ENCODE data around the gene FCMR. TPM values are rescaled to one million over a fixed set of nuclear protein-coding genes. Genes with fewer than 3 reads are reported as not detected.
A peak's percentile ranks its signal among the peaks of the same experiment; 100 is the strongest.

Gene FCMR
- polyA plus RNA-seq, 3 donors = 1.9 to 3.0 (median 2.2) TPM

- H2AFZ ChIP-seq (ENCODE audit: insufficient read depth, low read depth, low read length, poor library complexity, severe bottlenecking) = no peak overlapping the region
- no peak overlapping the region for H3K4me2 ChIP-seq (replicated peaks; ENCODE audit: extremely low read depth, low read length, poor library complexity, severe bottlenecking)
- WGBS (ENCODE audit: insufficient coverage) = no CpG with 5 or more reads among the region's 2 CpGs
- peaks cover 5% of the 10 kb centered on the region for H3K4me1 Mint-ChIP-seq
- H3K79me2 ChIP-seq (ENCODE audit: insufficient read depth, low read length) = no peaks in the 10 kb centered on the region
- no peak overlapping the region for H3K4me3 Mint-ChIP-seq
- H3K4me3 ChIP-seq (replicated peaks in 1 of 3; ENCODE audit: low read depth in 2 of 3, low read length in 3 of 3) = no peak overlapping the region
- H3K9me3 ChIP-seq (replicated peaks in 1 of 2; ENCODE audit: control insufficient read depth in 1 of 2, insufficient read depth in 1 of 2, low read length in 2 of 2) = no peaks in the 10 kb centered on the region
- peaks cover 0 to 2% (median 0%) of the 10 kb centered on the region in 7 donors for H3K9me3 Mint-ChIP-seq
- H3K36me3 Mint-ChIP-seq = no peaks in the 10 kb centered on the region
- no peak overlapping the region for H3K27ac ChIP-seq (ENCODE audit: low read depth in 1 of 2, low read length in 2 of 2)
- TF ChIP-seq CTCF (IDR thresholded peaks at IDR 0.05) = no peak
- peaks cover 6 to 13% of the 10 kb centered on the region in 2 donors for H3K27me3 ChIP-seq (ENCODE audit: control insufficient read depth in 2 of 2, insufficient read depth in 2 of 2, low read length in 2 of 2)
- H3K27ac Mint-ChIP-seq = no peak overlapping the region
- no peaks in the 10 kb centered on the region for H3K4me1 ChIP-seq (ENCODE audit: control insufficient read depth in 1 of 2, insufficient read depth in 2 of 2, low read length in 2 of 2)
- no peak for DNase-seq
- intact Hi-C loops (cut with micrococcal nuclease) = loop anchor here (5.0 kb wide), 1 partner anchor 46 kb away; no protein-coding TSS in a partner anchor
- no peaks in the 10 kb centered on the region for H3K36me3 ChIP-seq (replicated peaks in 1 of 2; ENCODE audit: control insufficient read depth in 1 of 2, insufficient read depth in 2 of 2, low read length in 2 of 2)
- H3K27me3 Mint-ChIP-seq (ENCODE audit: low read depth in 3 of 3) = peaks cover 15 to 23% (median 20%) of the 10 kb centered on the region in 3 donors
- H3K9ac ChIP-seq (ENCODE audit: insufficient read depth, low read length, poor library complexity, severe bottlenecking) = no peak overlapping the region
- H4K20me1 ChIP-seq (ENCODE audit: insufficient read depth, low read length) = no peaks in the 10 kb centered on the region
Measured at GRCh38 chr1:206866062-206866461, 55.7 kb downstream of the FCMR start.

GRCh38 chr1:206864939-206865671 lies 56.6 kb downstream of the FCMR start, which contains the start of gene IL20:
Gene IL20, plus strand, starts transcription at chr1:206865623. Its CDS starts 230 bp downstream, at chr1:206865853.
- Mint-ChIP-seq H3K9me3 (peaks cover 0 to 2% (median 0%) of the 10 kb centered on the region in 7 donors), H3K4me1 (peaks cover 5% of the 10 kb centered on the region), H3K27ac (no peak within 1 kb of the TSS), H3K36me3 (no peaks in the 10 kb centered on the region), H3K4me3 (peak within 1 kb of the TSS in 1 of 2 donors; percentile 3), H3K27me3 (ENCODE audit: low read depth in 3 of 3) (peaks cover 15 to 26% (median 22%) of the 10 kb centered on the region in 3 donors)
- no peaks in the 10 kb centered on the region for H3K79me2 ChIP-seq (ENCODE audit: insufficient read depth, low read length)
- H3K9ac ChIP-seq (ENCODE audit: insufficient read depth, low read length, poor library complexity, severe bottlenecking) = no peak within 1 kb of the TSS
- H3K27me3 ChIP-seq (ENCODE audit: control insufficient read depth in 2 of 2, insufficient read depth in 2 of 2, low read length in 2 of 2) = peaks cover 10 to 13% of the 10 kb centered on the region in 2 donors
- no peak within 1 kb of the TSS for H3K4me2 ChIP-seq (replicated peaks; ENCODE audit: extremely low read depth, low read length, poor library complexity, severe bottlenecking)
- H3K36me3 ChIP-seq (replicated peaks in 1 of 2; ENCODE audit: control insufficient read depth in 1 of 2, insufficient read depth in 2 of 2, low read length in 2 of 2) = no peaks in the 10 kb centered on the region
- intact Hi-C loops (cut with micrococcal nuclease) = loop anchor here (5.0 kb wide), 1 partner anchor 47 kb away; no protein-coding TSS in a partner anchor
- no peak within 1 kb of the TSS for H3K4me3 ChIP-seq (replicated peaks in 1 of 3; ENCODE audit: low read depth in 2 of 3, low read length in 3 of 3)
- 37% methylated on average over 12 of the region's 19 CpGs for WGBS (ENCODE audit: insufficient coverage)
- TF ChIP-seq CTCF (IDR thresholded peaks at IDR 0.05) = peak; percentile 92
- DNase-seq = peak; percentile 65 to 80 (median 74)
- no peak within 1 kb of the TSS for H3K27ac ChIP-seq (ENCODE audit: low read depth in 1 of 2, low read length in 2 of 2)
- no peaks in the 10 kb centered on the region for H3K9me3 ChIP-seq (replicated peaks in 1 of 2; ENCODE audit: control insufficient read depth in 1 of 2, insufficient read depth in 1 of 2, low read length in 2 of 2)
- no peak within 1 kb of the TSS for H2AFZ ChIP-seq (ENCODE audit: insufficient read depth, low read depth, low read length, poor library complexity, severe bottlenecking)
- no peaks in the 10 kb centered on the region for H3K4me1 ChIP-seq (ENCODE audit: control insufficient read depth in 1 of 2, insufficient read depth in 2 of 2, low read length in 2 of 2)
- H4K20me1 ChIP-seq (ENCODE audit: insufficient read depth, low read length) = no peaks in the 10 kb centered on the region

Data from CD14-positive monocyte (primary cell).